Mononuclear cell (primary cell): ENCODE data around the gene RXRG. TPM values are rescaled to one million over a fixed set of nuclear protein-coding genes. Genes with fewer than 3 reads are reported as not detected.

ENCODE experiments used
- H3K27me3 ChIP-seq: 2 replicates; pipeline ENCODE4 v1.6.0; 2011; ENCODE audit warnings: low read length, control low read depth; ENCODE audit not compliant: insufficient read depth
- H3K4me1 ChIP-seq: 2 replicates; pipeline ENCODE4 v1.5.1; 2011; ENCODE audit warnings: mild to moderate bottlenecking, low read length, control low read depth; ENCODE audit not compliant: insufficient read depth
- H3K4me3 ChIP-seq: 2 replicates; pipeline ENCODE4 v1.5.1; 2011; ENCODE audit warnings: mild to moderate bottlenecking, low read length, moderate library complexity
- H3K9me3 ChIP-seq: 2 replicates; pipeline ENCODE4 v1.5.1; 2011; ENCODE audit warnings: low read depth, mild to moderate bottlenecking, control low read depth, low read length
- total RNA-seq: library from RNA; depleted of rRNA; stranded (reverse); fragments of >200 nt; gene quantifications from one replicate; pipeline ENCODE4 v1.2.3, GENCODE V29; 2012

RXRG gene
- total RNA-seq, 1 donor, result not detected

DNA sequence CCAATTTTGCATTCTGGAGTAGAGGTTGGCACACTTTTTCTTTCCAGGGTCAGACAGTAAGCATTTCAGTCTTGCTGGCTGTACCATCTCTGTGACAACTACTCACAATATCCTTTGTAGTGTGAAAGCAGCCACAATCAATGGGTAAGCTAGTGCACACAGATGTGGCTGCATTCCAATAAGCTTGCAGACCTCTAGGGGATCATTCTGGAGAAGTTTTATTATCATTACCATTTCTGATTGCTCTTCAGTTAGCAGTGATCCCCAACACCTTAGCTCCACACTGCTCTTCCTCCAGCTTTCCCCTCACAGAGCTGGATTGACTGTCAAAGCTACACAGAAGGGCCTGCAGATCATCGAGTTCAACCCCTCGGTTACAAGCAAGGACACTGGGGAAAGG, 9.1 kb downstream of the RXRG start:
- no peaks in the 10 kb centered on the region for H3K4me1 ChIP-seq
- H3K27me3 ChIP-seq, result peaks cover 9% of the 10 kb centered on the region
- no peaks in the 10 kb centered on the region for H3K9me3 ChIP-seq
- H3K4me3 ChIP-seq, result no peak overlapping the region

DNA sequence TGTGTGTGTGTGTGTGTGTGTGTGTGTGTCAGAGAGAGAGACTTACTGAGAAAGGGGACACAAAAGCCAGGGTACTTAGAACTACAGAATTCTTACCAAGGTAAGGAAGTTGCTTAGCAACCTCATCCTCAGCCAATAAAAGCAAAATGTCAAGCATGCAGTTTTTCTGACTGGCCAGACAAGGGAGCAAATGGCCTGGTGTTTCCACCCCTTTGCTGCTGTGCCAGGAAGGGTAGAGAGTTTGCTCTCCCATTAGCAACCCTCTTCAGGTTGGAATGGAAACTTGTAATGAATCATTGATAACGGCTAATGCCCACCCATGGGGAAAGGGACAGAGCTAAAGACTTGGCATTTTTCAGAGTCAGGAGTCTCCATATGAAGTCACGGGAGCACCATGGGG, 10.6 kb downstream of the RXRG start:
- Histone ChIP-seq H3K27me3 (peaks cover 2% of the 10 kb centered on the region), H3K9me3 (no peaks in the 10 kb centered on the region), H3K4me3 (no peak overlapping the region), H3K4me1 (no peaks in the 10 kb centered on the region)

DNA sequence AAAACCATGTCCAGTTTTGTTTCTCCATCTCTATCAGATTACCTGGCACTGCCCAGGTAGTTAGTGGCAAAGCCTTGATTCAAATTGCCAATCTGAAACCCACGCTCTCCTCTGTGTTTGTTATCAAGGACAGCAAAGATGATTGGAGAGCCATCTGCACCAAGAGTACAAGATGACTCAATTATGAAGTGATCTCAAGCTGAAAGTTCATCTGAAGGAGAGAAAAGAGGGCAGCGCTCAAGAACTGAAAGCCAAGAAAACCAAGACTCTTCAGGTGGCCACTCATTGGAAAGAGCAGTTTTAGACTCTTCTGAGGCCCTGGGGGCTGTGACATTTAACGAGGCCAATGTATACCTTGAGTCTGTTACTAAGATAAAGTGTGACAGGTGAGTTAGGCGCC, 13.8 kb downstream of the RXRG start:
- Histone ChIP-seq H3K9me3 (no peaks in the 10 kb centered on the region), H3K4me1 (no peaks in the 10 kb centered on the region), H3K27me3 (no peaks in the 10 kb centered on the region), H3K4me3 (no peak overlapping the region)

DNA sequence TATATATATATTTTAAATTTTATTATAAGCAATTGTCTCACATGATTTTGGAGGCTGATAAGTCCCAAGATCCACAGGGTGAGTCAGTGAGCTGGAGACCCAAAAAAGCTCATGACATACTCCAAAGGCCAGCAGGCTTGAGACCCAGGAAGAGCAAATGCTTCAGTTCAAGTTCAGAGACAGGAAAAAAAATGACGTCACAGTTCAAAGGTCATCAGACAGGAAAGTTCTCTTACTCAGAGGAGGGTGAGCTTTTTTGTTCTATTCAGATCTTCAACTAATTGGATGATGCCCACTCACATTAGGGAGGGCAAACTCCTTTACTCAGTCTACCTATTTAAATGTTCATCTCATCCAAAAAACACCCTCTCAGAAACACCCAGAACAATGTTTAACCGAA, 18.2 kb downstream of the RXRG start:
- no peaks in the 10 kb centered on the region for H3K27me3 ChIP-seq

DNA sequence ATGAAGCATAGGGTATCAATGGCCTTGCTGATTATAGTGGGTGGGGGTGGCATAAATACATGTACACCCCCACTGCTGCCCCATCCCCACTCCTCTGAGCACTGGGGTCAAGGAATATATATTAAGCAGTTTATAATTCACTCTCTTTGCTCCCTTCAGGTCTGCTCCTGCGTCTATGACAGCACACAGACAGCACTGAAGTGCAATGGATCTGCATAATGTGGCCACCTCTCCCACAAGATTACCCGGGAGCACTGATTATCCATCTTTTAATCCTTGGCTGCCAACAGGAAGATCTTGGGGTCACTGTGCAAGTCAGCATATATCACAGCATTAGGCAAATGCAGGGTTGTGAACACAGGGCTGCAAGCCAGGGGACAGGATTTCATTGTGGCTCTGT, 19.3 kb downstream of the RXRG start:
- Histone ChIP-seq H3K4me1 (peaks cover 12% of the 10 kb centered on the region), H3K4me3 (no peak overlapping the region), H3K27me3 (no peaks in the 10 kb centered on the region), H3K9me3 (no peaks in the 10 kb centered on the region)

More for the DNA sequence above, 18.2 kb downstream of the RXRG start:
- Histone ChIP-seq H3K4me1 (peaks cover 12% of the 10 kb centered on the region), H3K4me3 (no peak overlapping the region), H3K9me3 (no peaks in the 10 kb centered on the region)

DNA sequence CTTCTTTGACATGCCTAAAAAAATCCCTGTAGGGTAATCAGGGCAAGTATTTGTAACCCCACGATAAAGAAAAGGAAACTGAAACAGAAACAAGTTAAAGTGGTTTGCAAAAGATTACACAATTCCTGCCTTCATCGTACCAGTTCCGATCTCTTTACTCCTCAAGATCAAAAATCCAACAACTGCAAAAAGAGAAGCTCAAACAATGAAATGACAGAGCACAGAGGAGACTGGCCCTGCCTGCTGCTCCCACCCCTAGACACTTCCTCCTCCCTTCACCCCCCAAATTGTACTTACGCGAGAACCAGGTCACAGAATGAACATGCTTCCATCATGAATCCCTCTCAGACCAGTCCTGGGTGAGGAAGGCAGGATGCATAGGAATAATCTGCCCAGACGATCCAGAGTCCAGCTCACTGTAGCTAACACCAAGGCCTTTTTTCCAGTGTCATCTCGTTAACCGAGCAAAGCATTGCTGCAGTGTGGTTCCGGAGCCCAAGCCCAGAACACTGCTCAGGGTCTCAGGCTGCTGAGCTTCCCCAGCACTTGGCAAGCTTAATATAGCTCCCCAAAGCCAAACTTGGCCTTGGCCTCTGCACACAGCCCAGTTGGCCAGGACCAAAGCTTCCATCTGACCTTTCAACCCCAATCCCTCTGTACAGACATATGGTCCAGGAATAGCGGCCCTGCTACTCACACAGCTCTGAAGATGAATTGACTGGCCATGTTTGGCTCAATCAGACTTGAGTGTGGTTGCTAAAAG, 20.3 kb downstream of the RXRG start:
- no peaks in the 10 kb centered on the region for H3K9me3 ChIP-seq
- H3K4me1 ChIP-seq, result peaks cover 12% of the 10 kb centered on the region
- H3K4me3 ChIP-seq, result no peak overlapping the region
- no peaks in the 10 kb centered on the region for H3K27me3 ChIP-seq

DNA sequence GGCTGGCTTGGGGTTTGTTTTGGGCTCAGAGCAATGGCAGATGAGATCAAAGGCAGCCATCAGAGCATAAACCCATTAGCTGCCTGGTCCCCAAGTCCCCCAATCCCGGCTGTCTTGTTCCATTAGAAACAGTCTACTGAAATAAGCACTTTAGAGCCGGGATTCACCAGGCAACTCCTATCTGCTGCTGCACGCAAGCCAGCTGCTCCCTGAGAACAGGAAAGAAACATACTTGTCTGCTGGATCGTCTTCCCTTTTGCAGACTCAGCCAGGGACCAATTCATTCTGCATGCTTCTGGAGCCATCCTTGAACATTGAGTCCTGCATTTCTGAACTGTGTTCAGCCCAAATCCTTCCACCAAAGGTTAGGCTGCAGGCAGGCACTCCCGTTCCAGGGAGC, 21.8 kb downstream of the RXRG start:
- peaks cover 2% of the 10 kb centered on the region for H3K27me3 ChIP-seq
- no peaks in the 10 kb centered on the region for H3K9me3 ChIP-seq
- H3K4me1 ChIP-seq, result peaks cover 12% of the 10 kb centered on the region
- H3K4me3 ChIP-seq, result no peak overlapping the region

- H3K4me3 ChIP-seq, result no peak overlapping the region
- H3K27me3 ChIP-seq, result peaks cover 10% of the 10 kb centered on the region
- H3K4me1 ChIP-seq, result peaks cover 12% of the 10 kb centered on the region
- H3K9me3 ChIP-seq, result no peaks in the 10 kb centered on the region
Observed at GRCh38 chr1:165420655-165421054, 24.3 kb downstream of the RXRG start.

DNA sequence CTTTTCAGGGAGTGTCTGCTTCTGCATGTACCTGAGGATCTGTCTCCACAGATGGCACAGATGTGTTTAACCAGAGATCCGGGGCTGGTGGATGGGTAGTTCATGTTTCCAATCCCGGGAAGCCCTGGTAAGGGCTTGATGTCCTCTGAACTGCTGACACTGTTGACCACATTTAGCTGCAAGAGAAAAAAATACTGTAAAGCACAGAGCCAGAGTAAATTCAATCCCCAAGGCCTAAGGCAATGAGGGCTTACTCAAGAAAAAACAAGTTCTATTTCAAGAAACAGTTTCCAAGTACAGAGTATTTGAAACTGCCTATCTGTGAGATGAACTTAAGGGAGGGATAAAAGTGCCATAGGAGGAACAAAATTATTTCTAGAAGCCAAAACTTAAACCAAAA, 25.1 kb downstream of the RXRG start:
- H3K9me3 ChIP-seq, result no peaks in the 10 kb centered on the region
- peaks cover 9% of the 10 kb centered on the region for H3K4me1 ChIP-seq

GRCh38 chr1:165418195-165418594, 26.7 kb downstream of the RXRG start:
- Histone ChIP-seq H3K4me1 (no peaks in the 10 kb centered on the region), H3K9me3 (no peaks in the 10 kb centered on the region), H3K4me3 (no peak overlapping the region), H3K27me3 (peaks cover 28% of the 10 kb centered on the region)

More for the DNA sequence above, 25.1 kb downstream of the RXRG start:
- H3K4me3 ChIP-seq, result no peak overlapping the region
- H3K27me3 ChIP-seq, result peaks cover 17% of the 10 kb centered on the region

- Histone ChIP-seq H3K27me3 (peaks cover 28% of the 10 kb centered on the region), H3K4me1 (no peaks in the 10 kb centered on the region), H3K9me3 (no peaks in the 10 kb centered on the region), H3K4me3 (no peak overlapping the region)
Observed at GRCh38 chr1:165416876-165417275, 28.1 kb downstream of the RXRG start.

DNA sequence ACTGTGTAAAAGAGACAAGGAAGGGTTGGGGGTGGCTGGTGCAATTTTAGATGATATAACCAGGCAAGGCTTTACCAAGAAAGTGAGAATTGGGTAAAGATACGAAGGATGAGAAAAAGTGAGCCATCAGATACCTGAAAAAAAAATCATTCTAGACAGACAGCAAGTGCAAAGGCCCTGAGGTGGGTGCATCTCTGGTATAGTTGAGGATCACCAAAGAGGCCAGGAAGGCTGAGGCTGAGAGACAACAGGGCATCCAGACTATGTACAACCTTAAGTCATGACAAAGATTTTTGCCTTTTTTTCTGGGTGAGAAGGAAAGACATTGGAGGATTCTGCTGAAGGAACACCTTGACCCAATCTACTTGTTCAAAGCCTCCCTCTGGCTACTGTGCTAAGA, 29.9 kb downstream of the RXRG start:
- Histone ChIP-seq H3K4me1 (no peaks in the 10 kb centered on the region), H3K4me3 (no peak overlapping the region), H3K27me3 (peaks cover 35% of the 10 kb centered on the region), H3K9me3 (no peaks in the 10 kb centered on the region)

- no peaks in the 10 kb centered on the region for H3K4me1 ChIP-seq
- no peaks in the 10 kb centered on the region for H3K9me3 ChIP-seq
- H3K27me3 ChIP-seq, result peaks cover 35% of the 10 kb centered on the region
- H3K4me3 ChIP-seq, result no peak overlapping the region
Observed at GRCh38 chr1:165414620-165415019, 30.3 kb downstream of the RXRG start.

GRCh38 chr1:165411396-165411795, 33.5 kb downstream of the RXRG start:
- no peak overlapping the region for H3K4me3 ChIP-seq
- no peaks in the 10 kb centered on the region for H3K9me3 ChIP-seq
- no peaks in the 10 kb centered on the region for H3K4me1 ChIP-seq
- peaks cover 32% of the 10 kb centered on the region for H3K27me3 ChIP-seq

- Histone ChIP-seq H3K27me3 (peaks cover 35% of the 10 kb centered on the region), H3K4me1 (no peaks in the 10 kb centered on the region), H3K4me3 (no peak overlapping the region), H3K9me3 (no peaks in the 10 kb centered on the region)
Observed at GRCh38 chr1:165409657-165410358, 35.1 kb downstream of the RXRG start.

DNA sequence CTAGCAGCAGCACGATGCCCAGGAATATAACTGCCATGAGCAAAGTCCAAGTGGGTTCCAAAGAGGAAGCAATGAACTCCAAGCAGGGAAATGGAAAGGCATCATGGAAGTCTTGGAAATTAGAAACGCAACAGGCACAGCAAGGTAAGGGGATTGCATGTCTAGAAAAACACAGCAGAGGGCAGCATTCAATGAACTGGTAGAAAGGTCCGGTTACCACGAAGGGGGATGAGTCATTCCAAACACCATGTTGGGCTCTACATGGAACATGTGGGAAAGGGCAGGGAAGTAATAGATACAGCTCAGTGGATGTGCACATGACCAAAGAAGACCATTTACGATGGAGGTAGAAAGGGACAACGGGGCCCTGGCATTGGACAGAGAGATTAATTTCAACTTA, 36.4 kb downstream of the RXRG start:
- H3K27me3 ChIP-seq, result peaks cover 36% of the 10 kb centered on the region

More for the DNA sequence above, 36.4 kb downstream of the RXRG start:
- no peak overlapping the region for H3K4me3 ChIP-seq
- no peaks in the 10 kb centered on the region for H3K4me1 ChIP-seq
- no peaks in the 10 kb centered on the region for H3K9me3 ChIP-seq
